GM23338 (cell line): ENCODE results near the gene NKAIN2. TPM values are rescaled to one million over a fixed set of nuclear protein-coding genes. Genes with fewer than 3 reads are reported as not detected.

Source experiments
- ATAC-seq: fragments of 200-7000 bp; cut with Tn5 transposase; 3 replicates; pipeline ENCODE4 v1.9.1; 2020
- DNase-seq: peaks from one replicate; pipeline ENCODE4 v3.0.0-alpha.2; 2015; ENCODE audit warnings: low spot score
- H2AFZ ChIP-seq: fragments of 200-600 bp; sonication (generic); 2 replicates; pipeline ENCODE4 v1.8.0; 2016; ENCODE audit warnings: antibody characterized with exemption, mild to moderate bottlenecking, moderate library complexity
- H3F3A ChIP-seq: fragments of 200-600 bp; sonication (generic); replicated peaks from 2 replicates; pipeline ENCODE4 v1.8.0; 2017; ENCODE audit warnings: antibody characterized with exemption, mixed run types, low read depth
- H3K27ac ChIP-seq: fragments of 200-600 bp; sonication (generic); 2 replicates; pipeline ENCODE4 v1.6.1; 2016; ENCODE audit warnings: low read depth
- H3K27me3 ChIP-seq: fragments of 200-600 bp; sonication (generic); 2 replicates; pipeline ENCODE4 v1.8.0; 2016; ENCODE audit warnings: mild to moderate bottlenecking, mixed run types, moderate library complexity; ENCODE audit not compliant: insufficient read depth
- H3K36me3 ChIP-seq: fragments of 200-600 bp; sonication (generic); 2 replicates; pipeline ENCODE4 v1.8.0; 2016; ENCODE audit warnings: mild to moderate bottlenecking; ENCODE audit not compliant: insufficient read depth
- H3K4me1 ChIP-seq: fragments of 200-600 bp; sonication (generic); 2 replicates; pipeline ENCODE4 v1.8.0; 2016; ENCODE audit warnings: mild to moderate bottlenecking, moderate library complexity; ENCODE audit not compliant: insufficient read depth
- H3K4me2 ChIP-seq: fragments of 200-600 bp; sonication (generic); 2 replicates; pipeline ENCODE4 v1.7.1; 2017; ENCODE audit warnings: mixed run types
- H3K4me3 ChIP-seq: fragments of 200-600 bp; sonication (generic); 2 replicates; pipeline ENCODE4 v1.6.1; 2016; ENCODE audit warnings: mixed run types
- H3K79me2 ChIP-seq: fragments of 200-600 bp; sonication (generic); replicated peaks from 2 replicates; pipeline ENCODE4 v1.8.0; 2017; ENCODE audit warnings: mild to moderate bottlenecking; ENCODE audit not compliant: insufficient read depth
- H3K9me2 ChIP-seq: fragments of 200-600 bp; sonication (generic); 2 replicates; pipeline ENCODE4 v1.8.0; 2017; ENCODE audit not compliant: insufficient read depth
- H4K20me1 ChIP-seq: fragments of 200-600 bp; sonication (generic); replicated peaks from 2 replicates; pipeline ENCODE4 v1.8.0; 2017; ENCODE audit warnings: mild to moderate bottlenecking; ENCODE audit not compliant: insufficient read depth
- H3K27ac Mint-ChIP-seq: 2 replicates; pipeline ENCODE4 v1.8.0; 2020; ENCODE audit warnings: inconsistent platforms, mild to moderate bottlenecking, moderate library complexity, mixed read lengths
- H3K27me3 Mint-ChIP-seq: 3 replicates; pipeline ENCODE4 v1.8.0; 2022; ENCODE audit warnings: low read depth, mild to moderate bottlenecking, moderate library complexity, mixed read lengths, inconsistent platforms; ENCODE audit not compliant: insufficient read depth, poor library complexity
- H3K36me3 Mint-ChIP-seq: 3 replicates; pipeline ENCODE4 v1.8.0; 2021; ENCODE audit warnings: low read depth, mild to moderate bottlenecking, inconsistent platforms, moderate library complexity, mixed read lengths
- H3K4me1 Mint-ChIP-seq: 3 replicates; pipeline ENCODE4 v1.8.0; 2020; ENCODE audit warnings: mild to moderate bottlenecking, inconsistent platforms, mixed read lengths
- H3K4me3 Mint-ChIP-seq: 3 replicates; pipeline ENCODE4 v1.8.0; 2021; ENCODE audit warnings: moderate library complexity, mild to moderate bottlenecking, inconsistent platforms, mixed read lengths
- H3K9me3 Mint-ChIP-seq: 3 replicates; pipeline ENCODE4 v1.8.0; 2020; ENCODE audit warnings: moderate library complexity, mild to moderate bottlenecking, inconsistent platforms, mixed read lengths
- CREB1 ChIP-seq: fragments of 250-450 bp; sonication (Bioruptor Pico); IDR thresholded peaks from 2 replicates; pipeline ENCODE4 v1.5.0; 2020; ENCODE audit warnings: low read depth, mild to moderate bottlenecking, moderate library complexity
- EZH2 ChIP-seq: fragments of 200-600 bp; sonication (generic); IDR thresholded peaks from one replicate; pipeline ENCODE4 v1.8.0; 2017; ENCODE audit warnings: antibody characterized with exemption, mild to moderate bottlenecking, low read depth; ENCODE audit not compliant: unreplicated experiment
- EZH2phosphoT487 ChIP-seq: fragments of 200-600 bp; sonication (generic); IDR thresholded peaks from one replicate; pipeline ENCODE4 v1.8.1; 2018; ENCODE audit warnings: antibody characterized with exemption; ENCODE audit not compliant: unreplicated experiment
- JUNB ChIP-seq: IDR thresholded peaks from one replicate; pipeline ENCODE4 v1.6.1; 2016; ENCODE audit warnings: antibody characterized with exemption; ENCODE audit not compliant: unreplicated experiment
- NANOG ChIP-seq: IDR thresholded peaks from 2 replicates; pipeline ENCODE4 v1.6.1; 2016; ENCODE audit warnings: antibody characterized with exemption, borderline replicate concordance
- POLR2AphosphoS5 ChIP-seq: IDR thresholded peaks from 2 replicates; pipeline ENCODE4 v1.6.1; 2016; ENCODE audit warnings: antibody characterized with exemption, low read depth
- STAT1 ChIP-seq: IDR thresholded peaks from one replicate; pipeline ENCODE4 v1.6.1; 2016; ENCODE audit warnings: antibody characterized with exemption; ENCODE audit not compliant: unreplicated experiment
- ZNF114 ChIP-seq: fragments of 250-450 bp; sonication (Bioruptor Pico); IDR thresholded peaks from 2 replicates; pipeline ENCODE4 v1.5.0; 2020; ENCODE audit warnings: mild to moderate bottlenecking, moderate library complexity
- ZNF331 ChIP-seq: fragments of 250-450 bp; sonication (Bioruptor Pico); IDR thresholded peaks from 2 replicates; pipeline ENCODE4 v1.5.0; 2020; ENCODE audit warnings: low read depth, mild to moderate bottlenecking, moderate library complexity
- polyA plus RNA-seq: library from polyadenylated mRNA; unstranded; fragments of >200 nt; fragmentation: Nextera tagmentation; extraction: Ambion mirVana; gene quantifications from 2 replicates; pipeline ENCODE4 v1.2.1, GENCODE V29; 2016
- total RNA-seq: library from RNA; depleted of rRNA; stranded (reverse); fragments of >200 nt; shearing (Covaris generic); gene quantifications from 2 replicates; pipeline ENCODE4 v1.2.3, GENCODE V29; 2014
- TF ChIP-seq, protein P1 (sequence below), 2 experiments: fragments of 200-600 bp in 1 of 2; sonication (generic) in 1 of 2; conservative IDR thresholded peaks; 2 replicates each; pipeline versions ENCODE4 v1.5.1 to v1.6.1; 2016 to 2017; ENCODE audit warnings: antibody characterized with exemption in 2 of 2, low read depth in 2 of 2, mild to moderate bottlenecking in 2 of 2, moderate library complexity in 1 of 2
- TF ChIP-seq, protein P2 (sequence below): fragments of 250-450 bp; sonication (Bioruptor Pico); IDR thresholded peaks from 2 replicates; pipeline ENCODE4 v1.5.0; 2020; ENCODE audit warnings: mild to moderate bottlenecking, moderate library complexity
- TF ChIP-seq, protein P3 (sequence below): IDR thresholded peaks from 2 replicates; pipeline ENCODE4 v1.6.1; 2016; ENCODE audit warnings: antibody characterized with exemption
- TF ChIP-seq, protein P4 (sequence below): IDR thresholded peaks from one replicate; pipeline ENCODE4 v1.6.1; 2018; ENCODE audit warnings: antibody characterized with exemption; ENCODE audit not compliant: unreplicated experiment

NKAIN2 gene
- total and polyA plus RNA-seq, 2 experiments from 2014 or later, result 0.39 to 1.1 TPM

DNA sequence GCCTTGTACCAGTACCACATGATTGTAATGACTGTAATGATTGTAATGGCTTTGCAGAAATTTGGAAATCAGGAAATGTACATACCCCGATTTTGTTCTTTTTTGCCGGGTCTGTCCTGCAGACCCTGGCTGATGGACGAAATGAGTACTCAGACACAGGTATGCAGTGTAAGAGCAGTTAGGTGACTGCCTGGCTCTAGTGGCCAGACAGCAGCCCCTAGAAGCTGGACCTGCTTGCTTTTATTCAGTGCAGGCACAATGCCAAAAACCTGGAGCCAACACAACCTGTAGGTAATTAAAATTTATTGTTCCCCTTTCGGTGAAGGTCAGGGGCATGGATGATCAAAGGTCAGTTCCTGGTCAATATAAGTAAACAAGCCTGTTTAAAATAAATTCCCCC lies 346.0 kb downstream of the NKAIN2 start (continued):
- TF ChIP-seq POLR2AphosphoS5, result no peak
- TF ChIP-seq NANOG, result no peak
- TF ChIP-seq ZNF331, result no peak
- TF ChIP-seq JUNB, result no peak
- TF ChIP-seq CREB1 (CRISPR knock-in tag), result no peak

DNA sequence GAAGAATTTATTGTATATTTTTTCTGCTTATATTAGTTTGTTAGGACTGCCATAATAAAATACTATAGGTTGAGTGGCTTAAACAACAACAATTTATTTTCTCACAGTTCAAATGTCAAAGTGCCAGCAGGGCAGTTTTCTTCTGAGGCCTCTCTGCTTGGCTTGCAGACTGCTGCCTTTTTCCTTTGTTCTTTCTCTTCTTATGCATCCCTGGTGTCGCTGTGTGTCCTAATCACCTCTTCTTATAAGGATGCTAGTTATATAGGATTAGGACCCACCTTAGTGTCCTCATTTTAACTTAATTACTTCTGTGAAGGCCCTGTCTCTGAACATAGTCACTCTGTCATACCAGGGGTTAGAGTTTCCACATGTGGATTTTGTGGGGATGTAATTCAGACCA lies 354.4 kb downstream of the NKAIN2 start:
- Mint-ChIP-seq H3K27me3 (no peaks in the 10 kb centered on the region), H3K27ac (no peak overlapping the region), H3K4me1 (peaks cover 19% of the 10 kb centered on the region), H3K9me3 (no peaks in the 10 kb centered on the region), H3K4me3 (no peak overlapping the region), H3K36me3 (no peaks in the 10 kb centered on the region)
- Histone ChIP-seq H3K79me2 (no peaks in the 10 kb centered on the region), H2AFZ (no peak overlapping the region), H3F3A (no peaks in the 10 kb centered on the region), H3K9me2 (no peaks in the 10 kb centered on the region), H3K4me1 (peaks cover 5% of the 10 kb centered on the region; the same call in 1 of the 2 replicates), H3K4me3 (no peak overlapping the region), H3K27me3 (no peaks in the 10 kb centered on the region), H3K27ac (no peak overlapping the region), H3K36me3 (no peaks in the 10 kb centered on the region), H4K20me1 (no peaks in the 10 kb centered on the region), H3K4me2 (no peak overlapping the region)
- ATAC-seq (peak; percentile 80), DNase-seq (peak; percentile 35)
- TF ChIP-seq STAT1 (no peak), POLR2AphosphoS5 (no peak), EZH2phosphoT487 (no peak), CREB1 (CRISPR knock-in tag) (no peak), NANOG (no peak), ZNF114 (CRISPR knock-in tag) (no peak), ZNF331 (no peak), JUNB (no peak), EZH2 (no peak)
- TF ChIP-seq, protein P1, sequence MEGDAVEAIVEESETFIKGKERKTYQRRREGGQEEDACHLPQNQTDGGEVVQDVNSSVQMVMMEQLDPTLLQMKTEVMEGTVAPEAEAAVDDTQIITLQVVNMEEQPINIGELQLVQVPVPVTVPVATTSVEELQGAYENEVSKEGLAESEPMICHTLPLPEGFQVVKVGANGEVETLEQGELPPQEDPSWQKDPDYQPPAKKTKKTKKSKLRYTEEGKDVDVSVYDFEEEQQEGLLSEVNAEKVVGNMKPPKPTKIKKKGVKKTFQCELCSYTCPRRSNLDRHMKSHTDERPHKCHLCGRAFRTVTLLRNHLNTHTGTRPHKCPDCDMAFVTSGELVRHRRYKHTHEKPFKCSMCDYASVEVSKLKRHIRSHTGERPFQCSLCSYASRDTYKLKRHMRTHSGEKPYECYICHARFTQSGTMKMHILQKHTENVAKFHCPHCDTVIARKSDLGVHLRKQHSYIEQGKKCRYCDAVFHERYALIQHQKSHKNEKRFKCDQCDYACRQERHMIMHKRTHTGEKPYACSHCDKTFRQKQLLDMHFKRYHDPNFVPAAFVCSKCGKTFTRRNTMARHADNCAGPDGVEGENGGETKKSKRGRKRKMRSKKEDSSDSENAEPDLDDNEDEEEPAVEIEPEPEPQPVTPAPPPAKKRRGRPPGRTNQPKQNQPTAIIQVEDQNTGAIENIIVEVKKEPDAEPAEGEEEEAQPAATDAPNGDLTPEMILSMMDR (conservative IDR thresholded peaks at IDR 0.05; ENCODE audit: low read depth in 2 of 2), result no peak
- TF ChIP-seq, protein P2, sequence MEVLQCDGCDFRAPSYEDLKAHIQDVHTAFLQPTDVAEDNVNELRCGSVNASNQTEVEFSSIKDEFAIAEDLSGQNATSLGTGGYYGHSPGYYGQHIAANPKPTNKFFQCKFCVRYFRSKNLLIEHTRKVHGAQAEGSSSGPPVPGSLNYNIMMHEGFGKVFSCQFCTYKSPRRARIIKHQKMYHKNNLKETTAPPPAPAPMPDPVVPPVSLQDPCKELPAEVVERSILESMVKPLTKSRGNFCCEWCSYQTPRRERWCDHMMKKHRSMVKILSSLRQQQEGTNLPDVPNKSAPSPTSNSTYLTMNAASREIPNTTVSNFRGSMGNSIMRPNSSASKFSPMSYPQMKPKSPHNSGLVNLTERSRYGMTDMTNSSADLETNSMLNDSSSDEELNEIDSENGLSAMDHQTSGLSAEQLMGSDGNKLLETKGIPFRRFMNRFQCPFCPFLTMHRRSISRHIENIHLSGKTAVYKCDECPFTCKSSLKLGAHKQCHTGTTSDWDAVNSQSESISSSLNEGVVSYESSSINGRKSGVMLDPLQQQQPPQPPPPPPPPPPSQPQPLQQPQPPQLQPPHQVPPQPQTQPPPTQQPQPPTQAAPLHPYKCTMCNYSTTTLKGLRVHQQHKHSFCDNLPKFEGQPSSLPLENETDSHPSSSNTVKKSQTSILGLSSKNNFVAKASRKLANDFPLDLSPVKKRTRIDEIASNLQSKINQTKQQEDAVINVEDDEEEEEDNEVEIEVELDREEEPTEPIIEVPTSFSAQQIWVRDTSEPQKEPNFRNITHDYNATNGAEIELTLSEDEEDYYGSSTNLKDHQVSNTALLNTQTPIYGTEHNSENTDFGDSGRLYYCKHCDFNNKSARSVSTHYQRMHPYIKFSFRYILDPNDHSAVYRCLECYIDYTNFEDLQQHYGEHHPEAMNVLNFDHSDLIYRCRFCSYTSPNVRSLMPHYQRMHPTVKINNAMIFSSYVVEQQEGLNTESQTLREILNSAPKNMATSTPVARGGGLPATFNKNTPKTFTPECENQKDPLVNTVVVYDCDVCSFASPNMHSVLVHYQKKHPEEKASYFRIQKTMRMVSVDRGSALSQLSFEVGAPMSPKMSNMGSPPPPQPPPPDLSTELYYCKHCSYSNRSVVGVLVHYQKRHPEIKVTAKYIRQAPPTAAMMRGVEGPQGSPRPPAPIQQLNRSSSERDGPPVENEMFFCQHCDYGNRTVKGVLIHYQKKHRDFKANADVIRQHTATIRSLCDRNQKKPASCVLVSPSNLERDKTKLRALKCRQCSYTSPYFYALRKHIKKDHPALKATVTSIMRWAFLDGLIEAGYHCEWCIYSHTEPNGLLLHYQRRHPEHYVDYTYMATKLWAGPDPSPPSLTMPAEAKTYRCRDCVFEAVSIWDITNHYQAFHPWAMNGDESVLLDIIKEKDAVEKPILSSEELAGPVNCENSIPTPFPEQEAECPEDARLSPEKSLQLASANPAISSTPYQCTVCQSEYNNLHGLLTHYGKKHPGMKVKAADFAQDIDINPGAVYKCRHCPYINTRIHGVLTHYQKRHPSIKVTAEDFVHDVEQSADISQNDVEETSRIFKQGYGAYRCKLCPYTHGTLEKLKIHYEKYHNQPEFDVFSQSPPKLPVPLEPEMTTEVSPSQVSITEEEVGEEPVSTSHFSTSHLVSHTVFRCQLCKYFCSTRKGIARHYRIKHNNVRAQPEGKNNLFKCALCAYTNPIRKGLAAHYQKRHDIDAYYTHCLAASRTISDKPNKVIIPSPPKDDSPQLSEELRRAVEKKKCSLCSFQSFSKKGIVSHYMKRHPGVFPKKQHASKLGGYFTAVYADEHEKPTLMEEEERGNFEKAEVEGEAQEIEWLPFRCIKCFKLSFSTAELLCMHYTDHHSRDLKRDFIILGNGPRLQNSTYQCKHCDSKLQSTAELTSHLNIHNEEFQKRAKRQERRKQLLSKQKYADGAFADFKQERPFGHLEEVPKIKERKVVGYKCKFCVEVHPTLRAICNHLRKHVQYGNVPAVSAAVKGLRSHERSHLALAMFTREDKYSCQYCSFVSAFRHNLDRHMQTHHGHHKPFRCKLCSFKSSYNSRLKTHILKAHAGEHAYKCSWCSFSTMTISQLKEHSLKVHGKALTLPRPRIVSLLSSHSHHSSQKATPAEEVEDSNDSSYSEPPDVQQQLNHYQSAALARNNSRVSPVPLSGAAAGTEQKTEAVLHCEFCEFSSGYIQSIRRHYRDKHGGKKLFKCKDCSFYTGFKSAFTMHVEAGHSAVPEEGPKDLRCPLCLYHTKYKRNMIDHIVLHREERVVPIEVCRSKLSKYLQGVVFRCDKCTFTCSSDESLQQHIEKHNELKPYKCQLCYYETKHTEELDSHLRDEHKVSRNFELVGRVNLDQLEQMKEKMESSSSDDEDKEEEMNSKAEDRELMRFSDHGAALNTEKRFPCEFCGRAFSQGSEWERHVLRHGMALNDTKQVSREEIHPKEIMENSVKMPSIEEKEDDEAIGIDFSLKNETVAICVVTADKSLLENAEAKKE, result no peak
- TF ChIP-seq, protein P3, sequence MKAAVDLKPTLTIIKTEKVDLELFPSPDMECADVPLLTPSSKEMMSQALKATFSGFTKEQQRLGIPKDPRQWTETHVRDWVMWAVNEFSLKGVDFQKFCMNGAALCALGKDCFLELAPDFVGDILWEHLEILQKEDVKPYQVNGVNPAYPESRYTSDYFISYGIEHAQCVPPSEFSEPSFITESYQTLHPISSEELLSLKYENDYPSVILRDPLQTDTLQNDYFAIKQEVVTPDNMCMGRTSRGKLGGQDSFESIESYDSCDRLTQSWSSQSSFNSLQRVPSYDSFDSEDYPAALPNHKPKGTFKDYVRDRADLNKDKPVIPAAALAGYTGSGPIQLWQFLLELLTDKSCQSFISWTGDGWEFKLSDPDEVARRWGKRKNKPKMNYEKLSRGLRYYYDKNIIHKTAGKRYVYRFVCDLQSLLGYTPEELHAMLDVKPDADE, result no peak
- TF ChIP-seq, protein P4, sequence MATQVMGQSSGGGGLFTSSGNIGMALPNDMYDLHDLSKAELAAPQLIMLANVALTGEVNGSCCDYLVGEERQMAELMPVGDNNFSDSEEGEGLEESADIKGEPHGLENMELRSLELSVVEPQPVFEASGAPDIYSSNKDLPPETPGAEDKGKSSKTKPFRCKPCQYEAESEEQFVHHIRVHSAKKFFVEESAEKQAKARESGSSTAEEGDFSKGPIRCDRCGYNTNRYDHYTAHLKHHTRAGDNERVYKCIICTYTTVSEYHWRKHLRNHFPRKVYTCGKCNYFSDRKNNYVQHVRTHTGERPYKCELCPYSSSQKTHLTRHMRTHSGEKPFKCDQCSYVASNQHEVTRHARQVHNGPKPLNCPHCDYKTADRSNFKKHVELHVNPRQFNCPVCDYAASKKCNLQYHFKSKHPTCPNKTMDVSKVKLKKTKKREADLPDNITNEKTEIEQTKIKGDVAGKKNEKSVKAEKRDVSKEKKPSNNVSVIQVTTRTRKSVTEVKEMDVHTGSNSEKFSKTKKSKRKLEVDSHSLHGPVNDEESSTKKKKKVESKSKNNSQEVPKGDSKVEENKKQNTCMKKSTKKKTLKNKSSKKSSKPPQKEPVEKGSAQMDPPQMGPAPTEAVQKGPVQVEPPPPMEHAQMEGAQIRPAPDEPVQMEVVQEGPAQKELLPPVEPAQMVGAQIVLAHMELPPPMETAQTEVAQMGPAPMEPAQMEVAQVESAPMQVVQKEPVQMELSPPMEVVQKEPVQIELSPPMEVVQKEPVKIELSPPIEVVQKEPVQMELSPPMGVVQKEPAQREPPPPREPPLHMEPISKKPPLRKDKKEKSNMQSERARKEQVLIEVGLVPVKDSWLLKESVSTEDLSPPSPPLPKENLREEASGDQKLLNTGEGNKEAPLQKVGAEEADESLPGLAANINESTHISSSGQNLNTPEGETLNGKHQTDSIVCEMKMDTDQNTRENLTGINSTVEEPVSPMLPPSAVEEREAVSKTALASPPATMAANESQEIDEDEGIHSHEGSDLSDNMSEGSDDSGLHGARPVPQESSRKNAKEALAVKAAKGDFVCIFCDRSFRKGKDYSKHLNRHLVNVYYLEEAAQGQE, result no peak
